Stimulated activated naive CD8-positive, alpha-beta T cell treated with anti-CD3 and anti-CD28 coated beads, Interleukin-15, Interleukin-2, amounts not matched to agents 100 ng/mL and 50 ng/mL, for 24 hours (primary cell): ENCODE data around the gene GTF2H1.

Experiments
- H3K27ac Mint-ChIP-seq: one replicate; pipeline ENCODE4 v1.8.0; 2021; ENCODE audit warnings: mild to moderate bottlenecking, mixed read lengths
- H3K27me3 Mint-ChIP-seq: one replicate; pipeline ENCODE4 v1.8.0; 2021; ENCODE audit warnings: mixed read lengths
- H3K36me3 Mint-ChIP-seq: one replicate; pipeline ENCODE4 v1.8.0; 2021; ENCODE audit warnings: low read depth, mixed read lengths
- H3K4me1 Mint-ChIP-seq: one replicate; pipeline ENCODE4 v1.8.0; 2021; ENCODE audit warnings: low read depth, mixed read lengths
- H3K4me3 Mint-ChIP-seq: one replicate; pipeline ENCODE4 v1.8.0; 2021; ENCODE audit warnings: mild to moderate bottlenecking, mixed read lengths
- H3K9me3 Mint-ChIP-seq: one replicate; pipeline ENCODE4 v1.8.0; 2021; ENCODE audit warnings: mixed read lengths

The GTF2H1 gene

DNA sequence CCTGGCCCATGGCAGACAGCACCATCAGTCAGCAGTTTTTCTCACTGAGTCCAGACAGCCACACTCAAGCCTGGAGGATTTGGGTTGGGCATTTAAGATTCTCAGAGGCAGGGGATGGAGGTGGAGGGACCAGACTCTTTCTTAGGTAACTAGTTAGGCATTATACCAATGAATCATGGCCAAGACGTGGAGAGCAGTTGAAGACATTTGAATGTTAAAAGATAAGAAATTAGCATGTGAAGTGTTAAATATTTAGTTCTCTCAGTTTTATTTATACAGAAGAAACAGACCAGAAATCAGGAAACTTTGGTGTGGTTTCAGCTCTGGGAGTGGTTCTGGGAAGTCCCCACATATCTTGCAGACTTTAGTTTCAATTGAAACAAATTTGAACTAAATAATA lies 9.9 kb downstream of the GTF2H1 start:
- H3K4me1 Mint-ChIP-seq = peaks cover 42% of the 10 kb centered on the region
- H3K4me3 Mint-ChIP-seq = peak overlapping the region; percentile 37
- H3K36me3 Mint-ChIP-seq = peaks cover 67% of the 10 kb centered on the region
- no peaks in the 10 kb centered on the region for H3K9me3 Mint-ChIP-seq
- peak overlapping the region; percentile 84 for H3K27ac Mint-ChIP-seq
- no peaks in the 10 kb centered on the region for H3K27me3 Mint-ChIP-seq

DNA sequence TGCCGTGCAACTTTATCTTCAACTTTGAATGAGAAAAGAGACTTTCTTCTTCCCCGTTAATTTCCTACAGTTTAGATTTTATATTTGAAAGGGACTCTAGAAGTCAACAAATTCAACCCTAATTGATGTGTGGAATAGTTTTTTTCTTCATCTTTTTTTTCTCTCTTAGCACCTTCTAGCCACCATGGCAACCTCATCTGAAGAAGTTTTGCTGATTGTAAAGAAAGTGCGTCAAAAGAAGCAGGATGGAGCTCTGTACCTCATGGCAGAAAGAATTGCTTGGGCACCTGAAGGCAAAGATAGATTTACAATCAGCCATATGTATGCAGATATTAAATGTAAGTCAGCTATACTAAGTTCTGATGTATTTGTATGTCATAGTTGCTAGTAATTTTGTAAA lies 10.5 kb downstream of the GTF2H1 start:
- no peaks in the 10 kb centered on the region for H3K27me3 Mint-ChIP-seq
- H3K9me3 Mint-ChIP-seq = no peaks in the 10 kb centered on the region
- H3K27ac Mint-ChIP-seq = peak overlapping the region; percentile 47
- H3K4me1 Mint-ChIP-seq = peaks cover 42% of the 10 kb centered on the region
- no peak overlapping the region for H3K4me3 Mint-ChIP-seq
- peaks cover 67% of the 10 kb centered on the region for H3K36me3 Mint-ChIP-seq

DNA sequence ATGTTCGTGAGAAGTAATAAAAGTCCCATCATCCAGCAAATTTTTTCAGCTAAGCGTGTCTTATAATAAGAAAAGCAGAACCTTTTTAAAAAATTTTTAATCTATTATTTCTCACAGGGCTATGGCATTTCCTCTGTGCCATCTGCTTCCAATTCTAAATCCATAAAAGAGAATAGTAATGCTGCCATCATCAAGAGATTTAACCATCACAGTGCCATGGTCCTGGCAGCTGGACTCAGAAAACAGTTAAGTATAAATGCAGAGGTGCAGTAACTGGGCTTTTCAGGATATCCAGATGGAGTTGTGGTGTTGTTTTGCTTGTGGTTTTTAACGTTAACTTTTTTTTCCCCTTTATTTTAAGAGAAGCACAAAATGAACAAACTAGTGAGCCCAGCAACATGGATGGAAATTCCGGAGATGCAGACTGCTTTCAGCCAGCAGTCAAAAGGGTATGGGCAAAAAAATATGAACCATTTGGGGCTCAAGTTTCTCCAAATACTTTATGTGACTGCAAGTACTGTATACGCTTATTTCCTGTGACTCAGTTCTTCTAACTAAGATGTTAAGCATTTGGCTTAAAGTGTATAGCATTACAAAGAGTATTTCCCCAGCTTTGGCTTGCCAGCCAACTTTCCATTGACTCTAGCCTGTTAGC lies 25.2 kb downstream of the GTF2H1 start:
- Mint-ChIP-seq H3K4me1 (no peaks in the 10 kb centered on the region), H3K4me3 (no peak overlapping the region), H3K9me3 (no peaks in the 10 kb centered on the region), H3K27me3 (no peaks in the 10 kb centered on the region), H3K27ac (peak overlapping the region; percentile 73), H3K36me3 (peaks cover 59% of the 10 kb centered on the region)

DNA sequence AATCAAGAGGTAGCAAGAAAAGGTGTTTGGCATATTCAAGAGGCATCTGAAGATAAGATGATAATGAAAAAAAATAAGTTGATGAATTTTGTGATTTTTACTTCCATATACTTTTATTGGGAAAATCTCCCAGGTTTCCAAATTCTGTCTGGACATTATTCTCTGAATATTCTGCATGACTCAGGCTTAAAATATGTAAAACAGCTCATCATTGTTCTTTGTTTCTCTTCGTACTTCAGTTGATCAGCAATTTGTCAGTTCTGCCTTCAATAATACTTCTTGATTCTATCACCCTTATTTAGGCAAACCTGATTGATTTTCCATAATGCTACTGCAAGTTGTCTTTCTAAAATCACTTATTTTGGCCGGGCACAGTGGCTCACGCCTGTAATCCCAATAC lies 30.2 kb downstream of the GTF2H1 start:
- no peaks in the 10 kb centered on the region for H3K9me3 Mint-ChIP-seq
- H3K27ac Mint-ChIP-seq = no peak overlapping the region
- peaks cover 73% of the 10 kb centered on the region for H3K36me3 Mint-ChIP-seq
- no peaks in the 10 kb centered on the region for H3K27me3 Mint-ChIP-seq
- no peaks in the 10 kb centered on the region for H3K4me1 Mint-ChIP-seq
- no peak overlapping the region for H3K4me3 Mint-ChIP-seq

DNA sequence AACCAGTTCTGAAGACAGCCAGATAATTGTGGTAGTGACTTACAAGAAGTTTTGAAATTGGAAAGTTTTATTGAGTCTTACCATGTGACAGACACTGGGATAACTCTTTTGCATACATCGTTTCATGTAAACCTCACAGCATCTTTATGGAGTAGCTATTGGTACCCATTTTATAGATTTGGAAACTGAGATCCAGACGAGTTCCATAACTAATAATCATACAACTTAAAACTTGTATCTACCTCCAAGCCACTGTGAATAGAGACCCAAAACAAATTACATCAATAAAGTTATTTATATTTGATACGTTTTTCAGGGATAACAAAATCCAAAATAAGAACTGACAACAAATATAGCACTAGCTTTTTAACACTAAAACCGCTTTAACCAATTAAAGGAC lies 36.3 kb downstream of the GTF2H1 start:
- no peaks in the 10 kb centered on the region for H3K4me1 Mint-ChIP-seq
- H3K36me3 Mint-ChIP-seq = peaks cover 57% of the 10 kb centered on the region
- no peaks in the 10 kb centered on the region for H3K9me3 Mint-ChIP-seq
- H3K4me3 Mint-ChIP-seq = no peak overlapping the region
- H3K27me3 Mint-ChIP-seq = no peaks in the 10 kb centered on the region
- no peak overlapping the region for H3K27ac Mint-ChIP-seq

DNA sequence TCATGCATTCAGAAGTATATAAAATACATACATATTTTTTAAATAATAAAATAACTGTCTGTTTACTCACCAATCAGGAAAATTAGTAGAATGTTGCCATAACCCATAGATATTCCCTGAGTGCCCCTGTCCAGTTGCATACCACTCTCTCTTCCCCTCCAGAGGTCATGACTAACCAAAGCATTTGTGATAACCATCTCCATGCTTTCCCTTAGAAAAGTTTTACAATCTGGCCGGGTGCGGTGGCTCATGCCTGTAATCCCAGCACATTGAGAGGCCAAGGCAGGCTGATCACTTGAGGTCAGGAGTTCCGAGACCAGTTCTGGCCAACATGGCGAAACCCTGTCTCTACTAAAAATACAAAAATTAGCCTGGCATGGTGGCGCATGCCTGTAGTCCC lies 38.8 kb downstream of the GTF2H1 start:
- H3K27me3 Mint-ChIP-seq = no peaks in the 10 kb centered on the region
- H3K9me3 Mint-ChIP-seq = no peaks in the 10 kb centered on the region
- H3K4me1 Mint-ChIP-seq = no peaks in the 10 kb centered on the region
- H3K4me3 Mint-ChIP-seq = no peak overlapping the region
- H3K27ac Mint-ChIP-seq = no peak overlapping the region
- peaks cover 60% of the 10 kb centered on the region for H3K36me3 Mint-ChIP-seq

DNA sequence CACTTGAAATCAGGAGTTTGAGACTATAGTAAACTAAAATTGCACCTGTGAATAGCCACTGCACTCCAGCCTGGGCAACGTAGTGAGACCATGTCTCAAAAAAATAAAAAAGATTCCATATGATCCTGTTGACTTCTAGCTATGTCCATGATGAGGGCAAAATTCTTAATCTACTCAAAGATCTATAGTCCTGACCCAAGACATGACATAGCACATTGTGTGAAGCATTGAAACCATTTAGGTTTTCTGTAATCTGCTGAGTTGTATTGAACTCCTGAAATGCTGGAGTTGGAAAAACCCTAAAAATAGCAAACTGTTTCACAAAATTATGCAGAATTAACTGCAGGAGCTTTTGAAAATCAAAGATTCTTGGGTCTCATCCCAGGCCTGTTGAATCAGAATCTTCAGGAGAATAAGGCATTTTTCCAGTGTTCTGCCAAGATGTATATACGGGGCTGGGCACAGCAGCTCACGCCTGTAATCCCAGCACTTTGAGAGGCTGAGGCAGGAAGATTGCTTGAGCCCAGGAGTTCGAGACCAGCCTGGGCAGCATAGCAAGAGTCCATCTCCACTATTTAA lies 42.2 kb downstream of the GTF2H1 start:
- H3K27ac Mint-ChIP-seq = no peak overlapping the region
- no peaks in the 10 kb centered on the region for H3K27me3 Mint-ChIP-seq
- H3K9me3 Mint-ChIP-seq = no peaks in the 10 kb centered on the region
- peaks cover 9% of the 10 kb centered on the region for H3K4me1 Mint-ChIP-seq
- H3K36me3 Mint-ChIP-seq = peaks cover 47% of the 10 kb centered on the region
- no peak overlapping the region for H3K4me3 Mint-ChIP-seq

DNA sequence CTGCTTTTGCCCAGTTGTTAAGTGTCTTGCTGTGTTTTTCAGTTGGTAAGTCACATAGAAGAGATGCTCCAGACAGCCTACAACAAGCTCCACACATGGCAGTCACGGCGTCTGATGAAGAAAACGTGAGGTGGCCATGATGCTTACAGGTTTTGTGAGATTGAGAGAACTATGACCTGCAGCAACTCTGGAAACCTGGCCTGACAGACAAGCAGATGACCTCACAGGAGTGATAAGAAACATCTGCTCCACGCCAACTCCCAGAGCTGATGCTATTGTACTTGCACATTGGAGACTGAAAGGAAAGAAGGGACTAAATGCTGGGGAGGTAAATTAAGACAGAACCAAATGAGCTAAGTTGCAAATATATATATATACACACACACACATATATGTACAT lies 43.4 kb downstream of the GTF2H1 start:
- Mint-ChIP-seq H3K4me3 (no peak overlapping the region), H3K9me3 (no peaks in the 10 kb centered on the region), H3K36me3 (peaks cover 44% of the 10 kb centered on the region), H3K4me1 (peaks cover 9% of the 10 kb centered on the region), H3K27ac (no peak overlapping the region), H3K27me3 (no peaks in the 10 kb centered on the region)

DNA sequence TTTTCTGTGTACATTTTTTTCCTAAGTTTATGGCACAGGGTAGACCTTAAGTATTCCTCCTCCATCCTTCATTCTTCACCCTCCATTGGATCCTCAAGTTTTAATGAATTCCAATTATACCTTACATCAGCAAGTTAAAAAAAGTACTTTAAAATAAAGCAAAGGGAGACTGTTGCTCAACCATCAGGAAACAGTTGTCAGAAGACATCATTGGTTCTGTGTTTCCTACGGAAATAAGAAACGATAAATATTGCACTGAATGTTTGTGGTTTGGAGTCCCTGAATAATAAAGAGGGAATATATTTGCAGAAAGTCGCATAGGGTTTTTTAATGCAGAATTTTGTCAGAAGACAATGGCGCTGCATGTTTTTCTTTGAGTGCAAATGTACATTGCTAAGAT lies 43.9 kb downstream of the GTF2H1 start:
- Mint-ChIP-seq H3K36me3 (peaks cover 44% of the 10 kb centered on the region), H3K4me3 (no peak overlapping the region), H3K9me3 (no peaks in the 10 kb centered on the region), H3K4me1 (peaks cover 9% of the 10 kb centered on the region), H3K27ac (no peak overlapping the region), H3K27me3 (no peaks in the 10 kb centered on the region)

DNA sequence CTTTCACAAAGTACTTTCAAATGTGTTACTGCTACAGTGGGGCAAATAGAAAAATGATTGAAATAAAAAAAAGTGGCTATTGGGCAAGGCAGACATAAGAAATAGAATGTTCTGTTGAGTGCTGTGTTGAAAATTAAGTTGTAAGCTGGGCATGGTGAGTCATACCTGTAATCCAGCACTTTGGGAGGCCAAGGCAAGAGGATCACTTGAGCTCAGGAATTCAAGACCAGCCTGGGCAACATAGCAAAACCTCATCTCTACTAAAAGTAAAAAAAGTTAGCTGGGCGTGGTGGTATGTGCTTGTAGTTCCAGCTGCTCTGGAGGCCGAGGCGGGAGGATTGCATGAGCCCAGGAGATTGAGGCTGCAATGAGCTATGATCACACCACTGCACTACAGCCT lies 45.1 kb downstream of the GTF2H1 start:
- peaks cover 40% of the 10 kb centered on the region for H3K36me3 Mint-ChIP-seq

DNA sequence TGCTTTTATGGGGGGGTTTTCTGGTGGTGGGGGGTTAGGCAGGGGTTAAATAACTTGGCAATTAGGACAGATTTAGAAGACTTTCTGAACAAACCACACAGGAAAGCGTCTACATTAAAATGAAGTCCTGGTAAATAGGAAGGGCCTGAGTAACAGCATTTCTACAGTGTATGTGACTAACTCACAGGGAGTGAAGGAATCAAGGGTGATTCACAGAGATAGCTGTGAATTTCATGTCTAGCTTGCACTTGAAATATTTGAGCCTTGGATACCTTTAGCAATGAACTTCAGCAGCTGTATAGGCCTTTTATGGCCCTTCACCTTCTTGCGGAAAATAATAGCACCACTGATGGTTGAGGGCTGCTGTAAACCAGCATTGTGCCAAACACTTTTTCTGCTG lies 45.9 kb downstream of the GTF2H1 start:
- Mint-ChIP-seq H3K9me3 (no peaks in the 10 kb centered on the region), H3K27ac (peak overlapping the region; percentile 16), H3K36me3 (peaks cover 39% of the 10 kb centered on the region), H3K4me1 (peaks cover 9% of the 10 kb centered on the region), H3K4me3 (no peak overlapping the region), H3K27me3 (no peaks in the 10 kb centered on the region)

More for the DNA sequence above, 45.1 kb downstream of the GTF2H1 start:
- H3K4me1 Mint-ChIP-seq = peaks cover 9% of the 10 kb centered on the region
- no peaks in the 10 kb centered on the region for H3K27me3 Mint-ChIP-seq
- H3K9me3 Mint-ChIP-seq = no peaks in the 10 kb centered on the region
- H3K4me3 Mint-ChIP-seq = no peak overlapping the region
- H3K27ac Mint-ChIP-seq = no peak overlapping the region

DNA sequence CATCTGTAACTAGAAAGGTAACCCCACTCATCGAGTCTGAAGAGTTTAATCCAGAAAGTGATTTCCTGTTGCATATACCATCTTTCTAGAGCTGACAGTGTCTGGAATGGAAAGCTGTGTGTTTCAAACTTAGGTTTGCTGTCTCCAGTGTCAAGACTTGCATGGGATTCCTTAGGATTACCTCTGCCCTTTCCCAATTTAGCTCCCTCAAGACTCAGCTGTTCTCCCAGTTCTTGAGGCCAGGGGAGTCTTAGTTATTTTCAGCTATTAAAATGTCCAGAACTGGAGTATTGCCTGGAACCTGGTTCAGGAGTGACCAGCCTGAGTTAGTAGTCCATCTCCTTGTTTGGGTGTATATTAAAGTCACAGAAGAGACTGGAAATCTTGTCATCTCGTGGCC lies 47.0 kb downstream of the GTF2H1 start:
- Mint-ChIP-seq H3K4me1 (peaks cover 9% of the 10 kb centered on the region), H3K27ac (no peak overlapping the region), H3K4me3 (no peak overlapping the region), H3K36me3 (peaks cover 30% of the 10 kb centered on the region), H3K9me3 (no peaks in the 10 kb centered on the region), H3K27me3 (no peaks in the 10 kb centered on the region)

DNA sequence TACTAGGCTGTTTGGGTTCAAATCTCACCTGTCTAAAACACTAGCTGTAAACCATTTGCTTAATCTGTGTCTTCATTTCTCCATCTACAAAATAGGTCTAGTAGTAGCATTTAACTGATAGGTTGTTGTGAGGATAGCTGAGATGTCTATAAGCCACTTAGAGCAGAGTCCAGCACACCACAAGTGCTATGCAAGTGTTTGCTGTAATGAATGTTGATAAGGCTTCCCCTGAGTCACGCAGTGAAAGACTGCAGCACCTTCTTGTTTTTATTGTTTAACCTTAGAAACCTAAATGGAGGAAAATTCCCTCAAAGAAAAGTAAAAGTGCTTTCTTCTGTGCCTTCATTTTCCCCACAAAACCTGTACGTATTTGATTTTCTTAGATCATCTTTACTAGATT lies 48.9 kb downstream of the GTF2H1 start:
- H3K36me3 Mint-ChIP-seq = peaks cover 16% of the 10 kb centered on the region
- no peaks in the 10 kb centered on the region for H3K9me3 Mint-ChIP-seq
- no peak overlapping the region for H3K27ac Mint-ChIP-seq
- no peak overlapping the region for H3K4me3 Mint-ChIP-seq
- H3K4me1 Mint-ChIP-seq = peaks cover 9% of the 10 kb centered on the region
- no peaks in the 10 kb centered on the region for H3K27me3 Mint-ChIP-seq

DNA sequence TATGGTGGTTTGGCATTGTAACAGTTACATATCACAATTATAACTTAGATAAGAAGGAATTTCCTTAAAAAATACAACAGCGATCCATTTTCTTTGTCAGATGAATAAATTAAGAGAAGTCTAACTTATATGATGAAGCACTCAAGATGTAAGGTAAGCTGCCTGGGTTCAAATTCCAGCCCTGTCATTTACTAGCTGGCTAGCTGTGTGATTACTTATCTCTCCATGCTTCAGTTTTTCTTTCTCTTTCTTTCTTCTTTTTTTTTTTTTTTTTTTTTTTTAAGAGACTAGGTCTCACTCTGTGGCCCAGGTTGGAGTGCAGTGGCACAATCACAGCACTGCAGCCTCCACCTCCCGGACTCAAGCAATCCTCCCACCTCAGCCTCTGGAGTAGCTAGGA lies 49.8 kb downstream of the GTF2H1 start:
- no peak overlapping the region for H3K4me3 Mint-ChIP-seq
- H3K4me1 Mint-ChIP-seq = peaks cover 8% of the 10 kb centered on the region
- no peaks in the 10 kb centered on the region for H3K27me3 Mint-ChIP-seq
- H3K36me3 Mint-ChIP-seq = peaks cover 8% of the 10 kb centered on the region
- no peaks in the 10 kb centered on the region for H3K9me3 Mint-ChIP-seq
- no peak overlapping the region for H3K27ac Mint-ChIP-seq

DNA sequence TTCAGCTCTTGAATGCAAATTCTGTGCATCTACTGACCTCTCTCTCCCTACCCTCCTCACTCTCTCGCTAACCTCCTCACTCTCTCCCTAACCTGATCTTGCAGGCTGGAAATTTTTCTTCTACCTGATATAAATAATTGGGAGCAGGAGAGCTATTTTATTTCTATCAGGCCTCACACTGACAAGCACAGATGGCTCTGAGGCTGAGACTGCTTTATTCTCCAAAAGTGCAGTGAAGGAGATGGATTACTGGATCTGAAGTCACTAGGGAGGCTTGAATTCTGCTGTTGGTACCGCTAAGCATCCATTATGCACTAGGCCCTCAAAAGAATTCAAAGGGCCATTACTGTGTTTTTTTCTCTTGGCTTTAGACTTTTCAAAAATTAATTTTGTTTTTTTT lies 52.6 kb downstream of the GTF2H1 start:
- Mint-ChIP-seq H3K4me1 (no peaks in the 10 kb centered on the region), H3K36me3 (no peaks in the 10 kb centered on the region), H3K27ac (no peak overlapping the region), H3K4me3 (no peak overlapping the region), H3K9me3 (no peaks in the 10 kb centered on the region), H3K27me3 (no peaks in the 10 kb centered on the region)

DNA sequence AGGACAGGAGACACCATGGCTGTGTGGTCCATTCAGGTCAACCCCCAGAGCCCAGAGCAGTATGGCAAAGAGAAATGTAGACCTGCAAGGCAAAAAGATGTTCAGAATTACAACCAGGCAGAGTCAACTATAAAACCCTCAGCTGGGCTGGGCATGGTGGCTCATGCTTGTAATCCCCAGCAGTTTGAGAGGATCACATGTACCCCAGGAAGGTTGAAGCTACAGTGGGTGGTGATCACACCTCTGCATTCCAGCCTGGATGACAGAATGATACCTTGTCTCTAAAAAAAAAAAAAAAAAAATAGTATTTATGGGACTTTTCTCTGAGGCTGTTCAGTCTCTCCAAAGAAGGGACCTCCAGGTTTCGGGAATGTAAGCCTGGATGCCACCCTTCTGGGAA lies 53.6 kb downstream of the GTF2H1 start:
- Mint-ChIP-seq H3K27me3 (no peaks in the 10 kb centered on the region), H3K36me3 (no peaks in the 10 kb centered on the region), H3K4me3 (no peak overlapping the region), H3K4me1 (no peaks in the 10 kb centered on the region), H3K9me3 (no peaks in the 10 kb centered on the region), H3K27ac (no peak overlapping the region)
